Glomerular visceral epithelial cell (primary cell): Measurements from ENCODE around the gene CEP350.

ENCODE experiments used
- DNase-seq: peaks from one replicate; pipeline ENCODE4 v3.0.0-alpha.2; 2016; ENCODE audit errors: extremely low spot score

The CEP350 gene

GRCh38 chr1:179954493-179955286, at the start of gene CEP350:
Gene CEP350, plus strand, starts transcription at chr1:179954810. Its CDS starts 31,372 bp downstream, at chr1:179986182.
- DNase-seq: peak; percentile 99

DNA sequence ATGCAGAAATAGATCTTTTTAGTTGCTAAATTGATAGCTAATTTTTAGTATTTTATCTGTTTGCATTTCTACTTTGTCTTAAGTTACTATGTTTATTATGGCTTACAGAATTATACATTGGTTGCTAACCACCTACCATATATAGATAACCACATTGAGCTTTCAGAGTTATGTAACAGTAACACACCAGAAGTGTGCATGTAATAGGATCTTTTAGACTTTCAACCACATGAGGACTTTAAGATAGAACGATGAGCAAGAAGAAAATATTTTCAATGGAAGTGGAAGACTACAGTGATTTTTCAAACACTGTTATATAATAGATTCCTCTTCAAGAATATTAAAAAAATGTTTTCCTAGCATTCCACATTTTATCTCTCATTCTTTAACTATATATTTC, 43.7 kb upstream of the CEP350 start:
- no peak for DNase-seq

DNA sequence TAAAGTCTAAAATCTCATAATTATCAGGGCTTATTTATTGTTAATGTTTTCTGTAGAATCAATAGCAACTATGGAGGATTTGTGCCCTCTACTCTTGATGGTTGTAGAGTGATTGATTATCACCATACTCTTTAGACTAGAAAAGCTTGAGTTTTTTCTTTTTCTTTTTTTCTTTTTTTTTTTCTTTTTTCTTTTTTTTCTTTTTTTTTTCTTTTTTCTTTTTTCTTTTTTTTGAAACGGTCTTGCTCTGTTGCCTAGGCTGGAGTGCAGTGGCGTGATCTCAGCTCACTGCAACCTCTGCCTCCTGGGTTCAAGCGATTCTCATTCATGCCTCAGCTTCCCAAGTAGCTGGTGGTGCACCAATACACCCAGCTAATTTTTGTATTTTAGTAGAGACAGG, 42.8 kb upstream of the CEP350 start:
- DNase-seq: no peak

DNA sequence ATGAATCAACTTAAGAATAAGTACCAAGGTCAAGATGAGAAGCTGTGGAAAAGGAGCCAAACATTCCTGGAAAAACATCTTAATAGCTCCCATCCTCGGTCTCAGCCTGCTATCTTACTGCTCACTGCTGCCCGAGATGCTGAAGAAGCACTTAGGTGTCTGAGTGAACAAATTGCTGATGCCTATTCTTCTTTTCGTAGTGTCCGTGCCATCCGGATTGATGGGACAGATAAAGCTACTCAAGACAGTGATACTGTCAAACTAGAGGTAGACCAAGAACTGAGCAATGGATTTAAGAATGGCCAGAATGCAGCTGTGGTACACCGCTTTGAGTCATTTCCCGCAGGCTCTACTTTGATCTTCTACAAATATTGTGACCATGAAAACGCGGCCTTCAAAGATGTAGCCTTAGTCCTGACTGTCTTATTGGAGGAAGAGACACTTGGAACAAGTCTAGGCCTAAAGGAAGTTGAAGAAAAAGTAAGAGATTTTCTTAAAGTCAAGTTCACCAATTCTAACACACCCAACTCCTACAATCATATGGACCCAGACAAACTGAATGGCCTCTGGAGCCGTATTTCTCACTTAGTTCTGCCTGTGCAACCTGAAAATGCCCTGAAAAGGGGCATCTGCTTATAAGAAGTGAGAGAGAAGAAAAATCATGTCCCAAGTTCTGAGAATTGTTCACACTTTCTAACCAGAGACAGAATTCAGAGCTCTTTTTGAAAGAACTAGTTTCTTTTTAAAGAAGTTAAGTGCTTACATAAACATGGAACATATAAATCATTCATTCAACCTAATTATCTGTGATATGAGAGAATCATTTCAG, 36.8 kb upstream of the CEP350 start:
- no peak for DNase-seq

DNA sequence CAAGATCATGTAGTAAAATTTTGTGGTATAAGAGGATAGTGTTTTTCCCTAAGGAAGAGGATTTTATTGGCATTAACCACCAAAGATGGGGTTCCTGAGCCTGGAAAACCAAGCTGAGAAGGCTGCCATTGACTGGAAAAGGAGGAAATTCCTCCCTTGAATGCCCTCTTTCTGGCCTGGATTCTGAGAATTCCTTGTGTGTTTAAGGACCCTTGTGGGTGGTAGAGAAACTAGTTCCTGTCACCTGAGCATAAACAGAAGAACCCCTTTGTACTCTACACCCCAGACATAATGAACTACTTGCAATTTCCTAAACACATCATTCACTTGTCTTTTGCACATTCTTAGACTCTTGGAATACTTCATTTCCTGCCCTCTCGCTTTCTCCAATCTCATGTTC, 33.1 kb upstream of the CEP350 start:
- DNase-seq: no peak

DNA sequence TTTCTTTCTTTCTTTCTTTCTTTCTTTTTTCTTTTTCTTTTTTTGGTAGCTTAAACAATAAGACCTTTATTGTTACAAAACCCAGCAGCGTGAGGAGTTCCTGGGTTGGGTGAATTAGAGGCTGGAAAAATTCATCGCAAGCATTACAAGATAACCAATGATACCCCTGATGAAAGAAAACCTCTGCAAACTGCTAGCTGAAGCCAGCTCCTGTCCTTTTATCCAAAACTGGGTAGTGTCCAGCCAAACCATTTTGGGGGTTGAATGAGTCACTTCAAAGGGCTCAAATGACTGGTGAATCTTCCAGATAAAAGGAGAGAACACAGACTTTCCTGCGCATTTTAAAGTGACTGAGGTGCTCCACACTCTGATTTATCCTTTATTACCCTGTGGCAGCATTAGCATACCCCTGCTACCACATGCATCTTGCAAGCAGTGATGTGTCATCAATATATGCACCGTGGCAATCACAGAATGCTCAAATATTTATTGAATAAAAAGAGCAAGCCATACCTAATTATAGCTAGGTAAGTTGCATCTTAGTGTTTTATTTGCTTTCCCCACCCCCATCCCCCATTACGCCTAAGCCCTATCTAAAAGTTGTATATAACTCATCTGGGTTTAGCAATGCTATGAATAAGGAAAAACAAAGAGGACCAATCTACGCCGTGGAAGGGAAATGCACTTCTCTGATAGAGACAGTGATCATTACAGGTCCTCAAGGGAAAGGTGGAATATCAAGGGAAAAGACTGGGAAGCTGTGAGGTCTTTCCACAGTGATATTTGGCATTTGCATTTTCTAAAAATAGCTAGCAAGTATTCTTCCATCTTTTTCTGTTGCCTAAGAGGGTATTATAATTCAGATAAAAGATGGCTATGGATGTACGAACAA, 32.4 kb upstream of the CEP350 start:
- DNase-seq: no peak

DNA sequence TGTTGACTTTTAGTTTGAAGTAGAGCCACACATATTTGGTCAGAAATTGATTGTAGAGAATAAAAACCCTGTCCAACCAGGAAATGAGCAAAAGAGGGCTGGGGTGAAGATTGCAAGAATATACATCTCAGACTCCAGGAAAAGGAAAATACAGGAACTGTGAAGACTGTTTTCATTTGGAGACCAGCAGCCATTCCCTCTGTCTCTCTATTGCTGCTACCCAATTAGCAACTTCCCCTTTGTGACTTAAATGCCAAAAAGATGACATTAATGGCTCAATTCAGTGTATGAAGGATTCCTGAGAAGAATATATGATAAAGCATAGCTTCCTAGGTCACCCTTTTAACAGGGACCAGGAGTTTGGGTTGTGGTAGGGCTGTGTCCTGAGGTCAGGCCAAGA, 31.6 kb upstream of the CEP350 start:
- DNase-seq: no peak

GRCh38 chr1:179924268-179924667, 30.3 kb upstream of the CEP350 start:
- DNase-seq: no peak

GRCh38 chr1:179925302-179925701, 29.3 kb upstream of the CEP350 start:
- DNase-seq: no peak

- DNase-seq: no peak
These were observed 28.4 kb upstream of the CEP350 start for GRCh38 chr1:179925922-179926849.

- DNase-seq: no peak
These were observed 27.8 kb upstream of the CEP350 start for GRCh38 chr1:179926850-179927205.

DNA sequence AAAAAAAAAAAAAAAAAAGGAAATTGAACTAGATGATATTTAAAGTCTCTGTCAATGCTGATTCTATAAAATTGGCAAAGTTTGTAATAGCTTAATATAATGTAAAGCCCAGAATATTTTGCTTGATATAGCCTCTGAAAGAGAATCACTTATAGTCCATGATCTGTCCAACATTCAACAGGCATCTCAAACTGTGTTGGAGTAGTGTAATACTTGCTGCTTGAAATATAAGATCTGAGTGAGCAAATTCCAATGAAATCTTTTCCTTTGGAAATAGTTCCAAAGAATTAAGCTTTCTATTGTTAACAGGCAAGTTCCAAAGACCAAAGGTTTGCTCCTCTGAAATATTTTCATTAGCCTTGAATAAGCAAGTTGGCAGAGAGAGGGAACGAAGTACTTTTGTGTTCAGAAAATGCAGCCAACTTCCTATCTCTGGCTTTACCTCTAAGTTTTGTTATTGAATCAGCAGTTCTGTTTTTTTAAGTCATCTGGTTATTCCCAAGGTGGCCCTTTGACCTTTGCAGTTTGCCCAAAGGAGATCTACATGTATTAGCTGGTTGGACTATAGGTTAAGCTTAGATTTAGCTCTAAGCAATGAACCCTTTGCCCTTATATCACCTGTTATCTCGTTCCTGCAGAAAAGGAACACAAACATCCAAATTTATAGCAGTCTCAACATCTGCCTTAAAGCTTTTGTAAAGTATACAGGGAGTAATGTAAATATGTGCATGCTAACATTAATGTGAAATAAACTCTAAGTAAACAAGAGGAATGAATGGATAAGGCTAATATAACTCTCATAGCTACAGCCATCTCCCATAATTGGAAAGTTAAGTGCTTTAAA, 24.4 kb upstream of the CEP350 start:
- no peak for DNase-seq

DNA sequence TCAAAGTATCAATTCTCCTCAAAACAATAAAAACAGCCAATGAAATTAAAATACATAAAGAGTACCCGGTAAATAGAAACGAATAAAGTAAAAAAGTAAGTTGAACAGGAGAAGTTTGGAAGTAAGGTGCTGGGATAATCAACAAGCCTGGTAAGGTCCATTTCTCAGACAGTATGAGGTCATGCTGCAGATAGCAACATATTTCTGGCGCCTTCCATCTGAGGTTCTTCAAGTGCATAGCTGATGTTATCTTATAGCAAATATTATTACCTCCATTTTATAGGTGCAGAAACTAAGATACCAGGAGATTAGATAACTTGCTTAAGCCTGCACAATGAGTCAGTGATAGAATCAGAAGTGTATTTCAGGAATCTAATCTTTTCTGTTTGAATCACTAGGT, 23.7 kb upstream of the CEP350 start:
- DNase-seq: no peak

- DNase-seq: no peak
These were observed 21.4 kb upstream of the CEP350 start for GRCh38 chr1:179933219-179933618.

DNA sequence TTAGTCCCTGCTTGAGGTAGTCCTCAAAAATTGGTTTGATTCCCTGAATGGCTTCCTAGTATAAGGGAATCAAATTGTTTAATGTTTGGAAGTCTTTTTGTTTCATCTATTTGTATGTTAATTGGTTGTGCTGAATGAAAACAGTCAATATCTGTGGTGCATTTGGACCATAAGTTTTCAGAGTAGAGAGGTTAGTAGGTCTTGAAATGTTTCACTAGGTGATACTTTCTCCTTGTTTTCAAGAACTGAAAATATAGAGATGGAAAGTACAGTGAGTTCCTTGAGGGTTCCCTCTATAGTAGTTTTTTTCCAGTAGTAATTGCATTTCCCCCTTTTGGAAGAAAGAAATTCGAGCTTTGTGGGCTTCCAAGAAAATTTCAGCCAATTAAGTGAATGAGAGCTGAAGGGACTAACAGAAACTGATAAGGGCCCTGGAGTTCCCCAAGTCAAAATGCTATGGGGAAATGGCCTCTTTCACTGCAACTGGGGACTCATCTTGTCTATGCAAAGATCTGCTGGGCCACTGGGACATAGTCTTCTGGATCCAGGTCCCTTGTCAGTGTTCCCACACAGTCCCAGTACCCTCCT, 18.6 kb upstream of the CEP350 start:
- DNase-seq: no peak

DNA sequence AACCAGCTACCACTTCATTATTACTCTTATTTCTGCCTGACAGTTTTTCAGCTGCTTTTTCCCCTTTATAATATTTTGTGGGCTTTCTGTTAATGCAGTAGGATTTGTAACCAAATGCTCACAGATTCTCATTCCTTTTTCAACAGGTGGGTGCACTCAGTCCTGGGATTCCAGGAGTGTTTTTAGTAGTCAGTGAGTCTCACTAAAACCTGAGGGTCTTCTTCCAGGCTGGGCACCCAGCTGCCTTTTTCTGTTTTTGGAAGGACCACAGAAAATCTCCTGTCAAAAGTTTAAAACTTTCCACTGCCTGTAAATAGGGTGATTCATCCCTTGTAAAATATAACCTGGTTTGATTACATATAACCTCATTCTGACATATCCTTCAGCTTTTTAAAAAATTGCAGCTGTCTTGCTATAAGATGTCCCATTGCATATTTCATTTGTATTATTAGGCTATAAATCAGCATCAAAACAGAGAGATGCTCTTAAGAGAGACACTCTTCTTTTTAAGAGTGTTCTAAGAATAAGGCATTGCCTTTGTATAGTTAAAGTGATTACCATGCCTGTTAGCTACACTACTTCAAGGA, 16.8 kb upstream of the CEP350 start:
- DNase-seq: no peak

DNA sequence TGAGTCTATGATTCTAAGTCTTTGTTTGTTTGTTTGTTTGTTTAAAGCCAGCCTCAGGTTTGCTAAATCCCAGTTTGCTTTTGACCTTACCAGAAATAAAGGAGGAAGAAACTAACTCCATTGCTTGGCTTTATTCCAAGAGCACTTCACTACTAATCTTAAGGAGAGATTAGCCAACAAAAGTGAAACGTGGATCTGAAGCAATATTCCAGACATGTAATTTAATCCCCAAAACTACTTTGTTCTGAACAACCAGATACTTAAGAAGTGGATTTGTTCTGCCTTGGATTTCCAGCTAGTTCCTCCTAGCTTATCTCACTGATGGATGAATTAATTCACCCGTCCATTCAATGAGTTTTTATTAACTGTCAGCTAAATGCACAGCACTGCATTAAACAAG, 15.9 kb upstream of the CEP350 start:
- no peak for DNase-seq

DNA sequence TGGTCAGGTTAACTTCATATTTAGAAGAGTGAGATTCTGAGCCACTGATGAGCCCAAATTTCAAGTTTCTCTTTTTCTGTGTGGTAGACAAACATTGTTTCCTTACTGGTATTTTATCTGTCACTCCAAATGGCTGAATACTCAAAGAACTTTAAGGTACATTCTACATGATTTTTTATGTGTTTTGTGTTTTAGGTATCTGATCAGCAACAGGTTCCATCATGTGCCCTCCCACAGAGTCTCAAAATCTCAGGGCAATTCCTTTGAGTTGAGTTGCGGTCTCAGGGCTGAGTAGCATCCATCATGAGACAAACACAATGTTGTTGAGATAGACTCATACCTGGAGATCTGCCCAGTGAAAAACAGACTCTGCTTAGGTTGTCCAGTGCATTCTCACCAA, 14.7 kb upstream of the CEP350 start:
- no peak for DNase-seq

DNA sequence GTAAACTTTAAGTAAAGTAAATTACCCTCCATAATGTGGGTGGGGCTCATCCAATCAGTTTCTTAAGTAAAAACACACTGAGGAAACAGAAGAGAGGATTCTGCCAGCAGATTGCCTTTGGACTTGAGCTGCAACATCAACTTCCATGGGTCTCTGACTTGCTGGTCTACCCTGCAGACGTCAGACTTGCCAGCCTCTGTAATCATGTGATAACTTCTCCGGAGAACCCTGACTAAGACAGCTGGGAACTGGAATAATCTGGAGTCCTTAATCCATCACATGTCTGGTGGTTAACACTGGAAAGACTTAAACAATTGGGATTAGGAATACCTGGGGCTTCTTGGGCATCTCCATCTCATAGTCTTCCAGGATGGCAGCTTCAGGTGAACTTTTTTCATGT, 13.2 kb upstream of the CEP350 start:
- DNase-seq: no peak
